HepG2 (cell line): ENCODE measurements around the gene HNRNPUL1. TPM values are rescaled to one million over a fixed set of nuclear protein-coding genes. Genes with fewer than 3 reads are reported as not detected.

Source experiments
- BORCS8-MEF2B ChIP-seq: sonication (generic); formaldehyde crosslinking; IDR thresholded peaks from 2 replicates; pipeline ENCODE4 v1.8.0; 2022; ENCODE audit warnings: mild to moderate bottlenecking, missing genetic modification reagents
- MAZ ChIP-seq, 2 experiments: sonication (generic) in 1 of 2; formaldehyde crosslinking in 1 of 2; IDR thresholded peaks; 2 replicates each; pipeline versions ENCODE4 v1.5.0 to v1.6.1; 2012 to 2020; ENCODE audit warnings: low read depth in 2 of 2, mild to moderate bottlenecking in 2 of 2, borderline replicate concordance in 1 of 2, improper control_type of control experiment in 1 of 2, low read length in 1 of 2, missing genetic modification reagents in 1 of 2, moderate library complexity in 1 of 2
- MED1 ChIP-seq: sonication (generic); formaldehyde crosslinking; IDR thresholded peaks from 2 replicates; pipeline ENCODE4 v1.4.0; 2020; ENCODE audit warnings: missing genetic modification reagents
- PHF20 ChIP-seq: sonication (generic); formaldehyde crosslinking; IDR thresholded peaks from 2 replicates; pipeline ENCODE4 v1.5.0; 2020; ENCODE audit warnings: mild to moderate bottlenecking, missing genetic modification reagents
- TEAD2 ChIP-seq: sonication (generic); formaldehyde crosslinking; IDR thresholded peaks from 2 replicates; pipeline ENCODE4 v1.9.0; 2021; ENCODE audit warnings: missing genetic modification reagents
- TERF1 ChIP-seq: sonication (generic); formaldehyde crosslinking; IDR thresholded peaks from 2 replicates; pipeline ENCODE4 v1.8.0; 2022; ENCODE audit warnings: mild to moderate bottlenecking, missing genetic modification reagents, moderate library complexity
- ZBTB38 ChIP-seq: sonication (generic); formaldehyde crosslinking; IDR thresholded peaks from 2 replicates; pipeline ENCODE4 v1.5.1; 2020; ENCODE audit warnings: mild to moderate bottlenecking, missing genetic modification reagents
- ZBTB43 ChIP-seq: sonication (generic); formaldehyde crosslinking; conservative IDR thresholded peaks from 2 replicates; pipeline ENCODE4 v1.4.0; 2020; ENCODE audit warnings: missing genetic modification reagents
- ZFP91 ChIP-seq: sonication (generic); formaldehyde crosslinking; IDR thresholded peaks from 2 replicates; pipeline ENCODE4 v1.9.0; 2022; ENCODE audit warnings: missing genetic modification reagents, mild to moderate bottlenecking, borderline replicate concordance
- ZHX1 ChIP-seq: sonication (generic); formaldehyde crosslinking; IDR thresholded peaks from 2 replicates; pipeline ENCODE4 v1.8.1; 2022; ENCODE audit warnings: low read depth, mild to moderate bottlenecking, missing genetic modification reagents
- ZNF292 ChIP-seq: sonication (generic); formaldehyde crosslinking; IDR thresholded peaks from 2 replicates; pipeline ENCODE4 v1.8.1; 2022; ENCODE audit warnings: mild to moderate bottlenecking, low read depth, missing genetic modification reagents, borderline replicate concordance
- ZNF609 ChIP-seq: sonication (generic); formaldehyde crosslinking; IDR thresholded peaks from 2 replicates; pipeline ENCODE4 v1.4.0; 2020; ENCODE audit warnings: mild to moderate bottlenecking, missing genetic modification reagents, borderline replicate concordance
- ZNF773 ChIP-seq: sonication (generic); formaldehyde crosslinking; IDR thresholded peaks from 2 replicates; pipeline ENCODE4 v1.4.0; 2020; ENCODE audit warnings: missing genetic modification reagents, borderline replicate concordance
- ZSCAN29 ChIP-seq: sonication (generic); formaldehyde crosslinking; conservative IDR thresholded peaks from 2 replicates; pipeline ENCODE4 v1.4.0; 2020; ENCODE audit warnings: mild to moderate bottlenecking, missing genetic modification reagents
- polyA plus RNA-seq, 8 experiments: library from polyadenylated mRNA; depleted of rRNA in 3 of 8; stranded (reverse) in 7 of 8; unstranded in 1 of 8; fragments of >200 nt; fragmentation: Illumina TruSeq in 4 of 8; extraction: Trizol in 4 of 8; gene quantifications; 2 replicates each; pipeline versions ENCODE4 v1.2.1 to v1.2.3, GENCODE V29; 2011 to 2016; ENCODE audit warnings: low read depth in 4 of 8, missing spikeins in 1 of 8, mixed read lengths in 1 of 8; ENCODE audit not compliant: insufficient read depth in 1 of 8
- total RNA-seq, 5 experiments: library from RNA; depleted of rRNA; stranded (reverse); fragments of >200 nt; fragmentation: Illumina TruSeq; extraction: Trizol; gene quantifications; 2 replicates each; pipeline ENCODE4 v1.2.3, GENCODE V29; 2016; ENCODE audit warnings: low read depth in 1 of 5

Gene HNRNPUL1
- total and polyA plus RNA-seq, 2 of the 13 experiments (the other 11 are each of a cell fraction or from before 2014, with no cell fraction given): 30.9 to 81.7 TPM

- TF ChIP-seq MAZ (IDR thresholded peaks at IDR 0.05; ENCODE audit: borderline replicate concordance, low read depth, low read length): 0 out of 2 replicates have a peak, but pooled peaks have one; percentile 34
- peak; percentile 93 for TF ChIP-seq MAZ (CRISPR knock-in tag; IDR thresholded peaks at IDR 0.05; ENCODE audit: low read depth)
- peak; percentile 74 for TF ChIP-seq MED1 (CRISPR knock-in tag)
- peak; percentile 90 for TF ChIP-seq PHF20
- TF ChIP-seq ZNF609 (CRISPR knock-in tag): peak; percentile 22; the same call in 1 of the 2 replicates
- no peak for TF ChIP-seq TEAD2 (CRISPR knock-in tag)
- no peak for TF ChIP-seq ZNF292 (CRISPR knock-in tag)
- TF ChIP-seq ZHX1: peak; percentile 25; the same call in 1 of the 2 replicates
- peak; percentile 66; the same call in 1 of the 2 replicates for TF ChIP-seq ZSCAN29 (CRISPR knock-in tag)
- peak; percentile 63 for TF ChIP-seq BORCS8-MEF2B (CRISPR knock-in tag)
- TF ChIP-seq ZFP91 (CRISPR knock-in tag): peak; percentile 92
- 0 out of 2 replicates have a peak, but pooled peaks have one; percentile 60 for TF ChIP-seq TERF1 (CRISPR knock-in tag)
- TF ChIP-seq ZBTB38 (CRISPR knock-in tag): peak; percentile 42; the same call in 1 of the 2 replicates
- 0 out of 2 replicates have a peak, but pooled peaks have one; percentile 31 for TF ChIP-seq ZBTB43 (CRISPR knock-in tag)
- peak; percentile 56; the same call in 1 of the 2 replicates for TF ChIP-seq ZNF773 (CRISPR knock-in tag)
Observed at GRCh38 chr19:41310033-41310831, 46.1 kb downstream of the HNRNPUL1 start, which contains the start of gene CCDC97 (continued).
